DMS79 (cell line): ENCODE results near the gene PCDHB16.
"Not testable (repeated sequence)": the region's sequence is repeated elsewhere in the genome, so short reads cannot be mapped to it uniquely, and the experiment has no call there.

Experiments
- DNase-seq: peaks from one replicate; lab custom pipeline; 2025; lab: John Stamatoyannopoulos, UW

PCDHB16 gene

DNA sequence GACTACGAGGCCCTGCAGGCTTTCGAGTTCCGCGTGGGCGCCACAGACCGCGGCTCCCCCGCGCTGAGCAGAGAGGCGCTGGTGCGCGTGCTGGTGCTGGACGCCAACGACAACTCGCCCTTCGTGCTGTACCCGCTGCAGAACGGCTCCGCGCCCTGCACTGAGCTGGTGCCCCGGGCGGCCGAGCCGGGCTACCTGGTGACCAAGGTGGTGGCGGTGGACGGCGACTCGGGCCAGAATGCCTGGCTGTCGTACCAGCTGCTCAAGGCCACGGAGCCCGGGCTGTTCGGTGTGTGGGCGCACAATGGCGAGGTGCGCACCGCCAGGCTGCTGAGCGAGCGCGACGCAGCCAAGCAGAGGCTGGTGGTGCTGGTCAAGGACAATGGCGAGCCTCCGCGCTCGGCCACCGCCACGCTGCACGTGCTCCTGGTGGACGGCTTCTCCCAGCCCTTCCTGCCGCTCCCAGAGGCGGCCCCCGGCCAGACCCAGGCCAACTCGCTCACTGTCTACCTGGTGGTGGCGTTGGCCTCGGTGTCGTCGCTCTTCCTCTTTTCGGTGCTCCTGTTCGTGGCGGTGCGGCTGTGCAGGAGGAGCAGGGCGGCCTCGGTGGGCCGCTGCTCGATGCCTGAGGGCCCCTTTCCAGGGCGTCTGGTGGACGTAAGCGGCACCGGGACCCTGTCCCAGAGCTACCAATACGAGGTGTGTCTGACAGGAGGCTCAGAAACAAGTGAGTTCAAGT, 2.1 kb downstream of the PCDHB16 start:
- not testable (repeated sequence) for DNase-seq

DNA sequence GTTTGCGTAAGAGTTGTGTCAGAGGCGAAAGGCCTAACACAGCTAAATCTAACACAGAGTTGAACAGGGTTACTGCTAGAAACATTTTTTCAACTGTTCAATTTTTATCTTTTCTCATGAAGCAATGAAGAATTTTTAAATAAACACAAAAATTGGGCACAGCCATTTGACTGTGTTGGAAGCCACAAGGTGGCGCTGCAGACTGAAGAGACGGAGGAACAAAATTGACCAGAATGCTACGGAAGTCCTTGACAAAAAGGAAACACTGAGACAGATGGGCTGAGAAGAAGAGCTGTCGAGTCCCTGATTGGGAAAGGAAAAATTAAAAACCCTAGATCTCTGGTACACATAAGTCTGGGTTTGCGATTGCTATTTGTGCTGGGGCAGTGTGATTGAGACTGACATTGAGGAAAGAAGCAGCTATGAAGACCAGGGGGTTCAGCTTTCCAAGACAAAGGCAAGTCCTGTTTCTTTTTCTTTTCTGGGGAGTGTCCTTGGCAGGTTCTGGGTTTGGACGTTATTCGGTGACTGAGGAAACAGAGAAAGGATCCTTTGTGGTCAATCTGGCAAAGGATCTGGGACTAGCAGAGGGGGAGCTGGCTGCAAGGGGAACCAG, 4.8 kb downstream of the PCDHB16 start, which contains the start of gene PCDHB9:
PCDHB9 (plus strand) TSS at position 265 of the 616 bp plus-strand sequence; CDS start at position 423, 158 bp downstream.
- no peak for DNase-seq

DNA sequence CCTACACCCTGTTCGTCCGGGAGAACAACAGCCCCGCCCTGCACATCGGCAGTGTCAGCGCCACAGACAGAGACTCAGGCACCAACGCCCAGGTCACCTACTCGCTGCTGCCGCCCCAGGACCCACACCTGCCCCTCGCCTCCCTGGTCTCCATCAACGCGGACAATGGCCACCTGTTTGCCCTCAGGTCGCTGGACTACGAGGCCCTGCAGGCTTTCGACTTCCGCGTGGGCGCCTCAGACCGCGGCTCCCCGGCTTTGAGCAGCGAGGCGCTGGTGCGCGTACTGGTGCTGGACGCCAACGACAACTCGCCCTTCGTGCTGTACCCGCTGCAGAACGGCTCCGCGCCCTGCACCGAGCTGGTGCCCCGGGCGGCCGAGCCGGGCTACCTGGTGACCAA, 6.5 kb downstream of the PCDHB16 start:
- DNase-seq, result not testable (repeated sequence)

DNA sequence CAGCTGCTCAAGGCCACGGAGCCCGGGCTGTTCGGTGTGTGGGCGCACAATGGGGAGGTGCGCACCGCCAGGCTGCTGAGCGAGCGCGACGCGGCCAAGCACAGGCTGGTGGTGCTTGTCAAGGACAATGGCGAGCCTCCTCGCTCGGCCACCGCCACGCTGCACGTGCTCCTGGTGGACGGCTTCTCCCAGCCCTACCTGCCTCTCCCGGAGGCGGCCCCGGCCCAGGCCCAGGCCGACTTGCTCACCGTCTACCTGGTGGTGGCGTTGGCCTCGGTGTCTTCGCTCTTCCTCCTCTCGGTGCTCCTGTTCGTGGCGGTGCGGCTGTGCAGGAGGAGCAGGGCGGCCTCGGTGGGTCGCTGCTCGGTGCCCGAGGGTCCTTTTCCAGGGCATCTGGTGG, 6.9 kb downstream of the PCDHB16 start:
- not testable (repeated sequence) for DNase-seq

DNA sequence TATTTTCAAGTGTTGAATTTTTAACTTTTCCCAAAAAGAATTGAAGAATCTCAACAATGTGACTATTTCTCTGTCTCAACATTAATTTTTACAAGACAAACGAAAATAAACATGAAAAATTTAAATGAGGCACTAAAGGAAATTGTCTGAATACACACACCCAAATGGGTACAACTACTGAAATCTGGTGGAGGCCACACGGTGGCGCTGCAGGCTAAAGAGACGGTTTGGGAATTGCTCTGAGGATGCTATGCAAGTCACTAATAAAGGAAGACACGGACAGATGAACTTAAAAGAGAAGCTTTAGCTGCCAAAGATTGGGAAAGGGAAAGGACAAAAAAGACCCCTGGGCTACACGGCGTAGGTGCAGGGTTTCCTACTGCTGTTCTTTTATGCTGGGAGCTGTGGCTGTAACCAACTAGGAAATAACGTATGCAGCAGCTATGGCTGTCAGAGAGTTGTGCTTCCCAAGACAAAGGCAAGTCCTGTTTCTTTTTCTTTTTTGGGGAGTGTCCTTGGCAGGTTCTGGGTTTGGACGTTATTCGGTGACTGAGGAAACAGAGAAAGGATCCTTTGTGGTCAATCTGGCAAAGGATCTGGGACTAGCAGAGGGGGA, 10.0 kb downstream of the PCDHB16 start, which contains the start of gene PCDHB10:
PCDHB10 (plus strand) TSS at position 244 of the 616 bp plus-strand sequence; CDS start at position 444, 200 bp downstream.
- DNase-seq, result no peak

DNA sequence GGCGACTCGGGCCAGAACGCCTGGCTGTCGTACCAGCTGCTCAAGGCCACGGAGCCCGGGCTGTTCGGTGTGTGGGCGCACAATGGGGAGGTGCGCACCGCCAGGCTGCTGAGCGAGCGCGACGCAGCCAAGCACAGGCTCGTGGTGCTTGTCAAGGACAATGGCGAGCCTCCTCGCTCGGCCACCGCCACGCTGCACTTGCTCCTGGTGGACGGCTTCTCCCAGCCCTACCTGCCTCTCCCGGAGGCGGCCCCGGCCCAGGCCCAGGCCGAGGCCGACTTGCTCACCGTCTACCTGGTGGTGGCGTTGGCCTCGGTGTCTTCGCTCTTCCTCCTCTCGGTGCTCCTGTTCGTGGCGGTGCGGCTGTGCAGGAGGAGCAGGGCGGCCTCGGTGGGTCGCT, 12.1 kb downstream of the PCDHB16 start:
- DNase-seq, result not testable (repeated sequence)

DNA sequence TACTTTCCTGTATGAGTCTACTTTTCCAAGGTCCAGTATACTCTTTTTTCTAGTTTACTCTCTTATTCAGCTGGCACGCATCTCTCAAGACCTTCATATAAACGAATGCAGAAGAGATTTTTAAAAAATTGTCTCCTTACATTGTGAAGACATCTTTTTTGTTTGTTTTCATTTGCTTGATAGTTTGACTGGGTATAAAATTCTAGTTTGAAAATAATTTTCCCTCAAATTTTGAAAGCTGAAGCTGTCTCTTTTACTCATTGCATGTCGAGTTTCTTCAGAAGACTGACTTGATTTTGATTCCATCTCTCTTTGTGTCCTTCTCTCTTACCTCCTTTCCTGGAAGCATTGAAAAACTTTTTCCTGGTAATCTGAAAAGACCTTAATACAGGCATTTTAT, 14.2 kb downstream of the PCDHB16 start:
- no peak for DNase-seq

DNA sequence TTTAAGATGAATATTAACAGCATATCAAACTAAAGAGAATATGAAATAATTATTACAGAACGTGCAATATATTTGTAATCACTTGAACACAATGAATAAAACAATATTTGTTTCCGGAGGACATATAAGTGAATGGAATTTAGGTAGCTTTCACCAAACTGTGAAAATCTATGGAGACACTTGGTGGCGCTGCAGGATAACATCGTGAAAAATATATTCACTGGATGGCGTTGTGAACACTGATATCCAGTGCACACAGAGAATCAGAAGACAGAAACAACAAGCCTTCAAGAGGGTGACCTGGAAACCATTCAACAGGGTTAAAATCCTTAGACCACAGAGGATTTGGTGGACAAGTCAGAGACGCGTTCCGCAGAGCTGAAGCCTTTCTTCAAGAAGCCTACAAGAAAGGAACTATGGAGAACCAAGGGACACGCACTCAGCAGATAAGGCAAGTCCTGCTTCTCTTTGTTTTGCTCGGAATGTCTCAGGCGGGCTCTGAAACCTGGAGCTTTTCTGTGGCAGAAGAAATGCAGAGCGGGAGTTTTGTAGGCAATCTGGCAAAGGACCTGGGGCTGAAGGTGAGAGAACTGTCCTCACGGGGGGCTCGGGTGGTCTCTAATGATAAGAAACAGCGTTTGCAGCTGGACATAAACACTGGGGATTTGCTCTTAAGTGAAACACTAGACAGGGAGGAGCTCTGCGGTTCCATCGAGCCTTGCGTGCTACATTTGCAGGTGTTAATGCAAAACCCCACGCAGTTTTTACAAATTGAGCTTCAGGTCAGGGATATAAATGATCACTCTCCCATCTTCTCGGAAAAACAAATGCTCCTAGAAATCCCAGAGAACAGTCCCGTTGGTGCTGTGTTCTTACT, 17.4 kb downstream of the PCDHB16 start, which contains the start of gene PCDHB11:
PCDHB11 (plus strand) TSS at position 269 of the 877 bp plus-strand sequence; CDS start at position 417, 148 bp downstream.
- DNase-seq, result no peak

DNA sequence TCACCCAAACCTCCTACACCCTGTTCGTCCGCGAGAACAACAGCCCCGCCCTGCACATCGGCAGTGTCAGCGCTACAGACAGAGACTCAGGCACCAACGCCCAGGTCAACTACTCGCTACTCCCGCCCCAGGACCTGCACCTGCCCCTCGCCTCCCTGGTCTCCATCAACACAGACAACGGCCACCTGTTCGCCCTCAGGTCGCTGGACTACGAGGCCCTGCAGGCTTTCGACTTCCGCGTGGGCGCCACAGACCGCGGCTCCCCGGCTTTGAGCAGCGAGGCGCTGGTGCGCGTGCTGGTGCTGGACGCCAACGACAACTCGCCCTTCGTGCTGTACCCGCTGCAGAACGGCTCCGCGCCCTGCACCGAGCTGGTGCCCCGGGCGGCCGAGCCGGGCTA, 18.9 kb downstream of the PCDHB16 start:
- DNase-seq, result not testable (repeated sequence)

DNA sequence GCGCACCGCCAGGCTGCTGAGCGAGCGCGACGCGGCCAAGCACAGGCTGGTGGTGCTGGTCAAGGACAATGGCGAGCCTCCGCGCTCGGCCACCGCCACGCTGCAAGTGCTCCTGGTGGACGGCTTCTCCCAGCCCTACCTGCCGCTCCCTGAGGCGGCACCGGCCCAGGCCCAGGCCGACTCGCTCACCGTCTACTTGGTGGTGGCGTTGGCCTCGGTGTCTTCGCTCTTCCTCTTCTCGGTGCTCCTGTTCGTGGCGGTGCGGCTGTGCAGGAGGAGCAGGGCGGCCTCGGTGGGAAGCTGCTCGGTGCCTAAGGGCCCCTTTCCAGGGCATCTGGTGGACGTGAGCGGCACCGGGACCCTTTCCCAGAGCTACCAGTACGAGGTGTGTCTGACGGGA, 19.5 kb downstream of the PCDHB16 start:
- DNase-seq, result not testable (repeated sequence)

DNA sequence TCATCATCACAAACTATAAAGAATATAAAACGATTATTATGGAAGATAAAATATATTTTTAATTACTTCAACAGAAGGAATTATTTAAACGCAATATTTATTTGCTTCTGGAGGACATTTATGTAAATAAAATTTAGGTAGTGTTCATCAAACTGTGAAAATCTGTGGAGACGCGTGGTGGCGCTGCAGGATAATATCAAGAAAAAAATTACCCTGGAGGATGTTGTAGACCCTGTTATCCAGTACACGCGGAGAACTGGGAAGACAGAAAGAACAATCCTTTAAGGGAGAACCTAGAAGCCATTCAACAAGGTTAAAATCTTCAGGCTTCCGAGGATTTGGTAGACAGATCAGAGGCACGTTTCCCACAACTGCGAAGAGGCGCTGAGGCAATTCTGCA, 26.3 kb downstream of the PCDHB16 start, which contains the start of gene PCDHB12:
PCDHB12 (plus strand) TSS at position 242 of the 400 bp plus-strand sequence. CDS start 189 bp downstream, outside the sequence.
- no peak for DNase-seq

DNA sequence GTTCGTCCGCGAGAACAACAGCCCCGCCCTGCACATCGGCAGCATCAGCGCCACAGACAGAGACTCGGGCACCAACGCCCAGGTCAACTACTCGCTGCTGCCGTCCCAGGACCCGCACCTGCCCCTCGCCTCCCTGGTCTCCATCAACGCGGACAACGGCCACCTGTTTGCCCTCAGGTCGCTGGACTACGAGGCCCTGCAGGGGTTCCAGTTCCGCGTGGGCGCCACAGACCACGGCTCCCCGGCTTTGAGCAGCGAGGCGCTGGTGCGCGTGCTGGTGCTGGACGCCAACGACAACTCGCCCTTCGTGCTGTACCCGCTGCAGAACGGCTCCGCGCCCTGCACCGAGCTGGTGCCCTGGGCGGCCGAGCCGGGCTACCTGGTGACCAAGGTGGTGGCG, 28.1 kb downstream of the PCDHB16 start:
- DNase-seq, result not testable (repeated sequence)

DNA sequence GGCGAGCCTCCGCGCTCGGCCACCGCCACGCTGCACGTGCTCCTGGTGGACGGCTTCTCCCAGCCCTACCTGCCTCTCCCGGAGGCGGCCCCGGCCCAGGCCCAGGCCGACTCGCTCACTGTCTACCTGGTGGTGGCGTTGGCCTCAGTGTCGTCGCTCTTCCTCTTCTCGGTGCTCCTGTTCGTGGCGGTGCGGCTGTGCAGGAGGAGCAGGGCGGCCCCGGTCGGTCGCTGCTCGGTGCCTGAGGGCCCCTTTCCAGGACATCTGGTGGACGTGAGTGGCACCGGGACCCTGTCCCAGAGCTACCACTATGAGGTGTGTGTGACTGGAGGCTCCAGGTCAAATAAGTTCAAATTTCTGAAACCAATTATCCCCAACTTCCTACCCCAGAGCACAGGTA, 28.7 kb downstream of the PCDHB16 start:
- not testable (repeated sequence) for DNase-seq

DNA sequence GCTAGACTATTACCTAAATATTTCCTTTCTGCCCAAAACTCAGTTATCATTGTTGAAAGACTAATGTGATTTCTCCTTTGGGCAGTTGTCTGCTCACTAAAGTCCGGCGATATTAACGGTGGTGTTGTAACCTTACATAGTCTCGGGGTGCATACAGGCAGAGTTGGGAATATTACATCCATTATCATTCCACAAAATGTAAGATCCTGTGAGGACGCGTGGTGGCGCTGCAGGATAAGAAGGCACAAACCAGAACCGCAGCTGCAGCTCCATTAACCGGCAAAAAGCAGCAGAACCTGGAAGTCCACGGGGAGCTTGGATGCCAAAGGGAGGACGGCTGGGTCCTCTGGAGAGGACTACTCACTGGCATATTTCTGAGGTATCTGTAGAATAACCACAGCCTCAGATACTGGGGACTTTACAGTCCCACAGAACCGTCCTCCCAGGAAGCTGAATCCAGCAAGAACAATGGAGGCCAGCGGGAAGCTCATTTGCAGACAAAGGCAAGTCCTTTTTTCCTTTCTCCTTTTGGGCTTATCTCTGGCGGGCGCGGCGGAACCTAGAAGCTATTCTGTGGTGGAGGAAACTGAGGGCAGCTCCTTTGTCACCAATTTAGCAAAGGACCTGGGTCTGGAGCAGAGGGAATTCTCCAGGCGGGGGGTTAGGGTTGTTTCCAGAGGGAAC, 31.6 kb downstream of the PCDHB16 start, which contains the start of gene PCDHB13:
PCDHB13 (plus strand) TSS at position 264 of the 684 bp plus-strand sequence; CDS start at position 469, 205 bp downstream.
- DNase-seq, result not testable (repeated sequence)

DNA sequence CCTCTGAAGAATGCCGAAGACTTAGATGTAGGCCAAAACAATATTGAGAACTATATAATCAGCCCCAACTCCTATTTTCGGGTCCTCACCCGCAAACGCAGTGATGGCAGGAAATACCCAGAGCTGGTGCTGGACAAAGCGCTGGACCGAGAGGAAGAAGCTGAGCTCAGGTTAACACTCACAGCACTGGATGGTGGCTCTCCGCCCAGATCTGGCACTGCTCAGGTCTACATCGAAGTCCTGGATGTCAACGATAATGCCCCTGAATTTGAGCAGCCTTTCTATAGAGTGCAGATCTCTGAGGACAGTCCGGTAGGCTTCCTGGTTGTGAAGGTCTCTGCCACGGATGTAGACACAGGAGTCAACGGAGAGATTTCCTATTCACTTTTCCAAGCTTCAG, 32.4 kb downstream of the PCDHB16 start:
- not testable (repeated sequence) for DNase-seq

DNA sequence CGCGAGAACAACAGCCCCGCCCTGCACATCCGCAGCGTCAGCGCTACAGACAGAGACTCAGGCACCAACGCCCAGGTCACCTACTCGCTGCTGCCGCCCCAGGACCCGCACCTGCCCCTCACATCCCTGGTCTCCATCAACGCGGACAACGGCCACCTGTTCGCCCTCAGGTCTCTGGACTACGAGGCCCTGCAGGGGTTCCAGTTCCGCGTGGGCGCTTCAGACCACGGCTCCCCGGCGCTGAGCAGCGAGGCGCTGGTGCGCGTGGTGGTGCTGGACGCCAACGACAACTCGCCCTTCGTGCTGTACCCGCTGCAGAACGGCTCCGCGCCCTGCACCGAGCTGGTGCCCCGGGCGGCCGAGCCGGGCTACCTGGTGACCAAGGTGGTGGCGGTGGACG, 33.3 kb downstream of the PCDHB16 start:
- not testable (repeated sequence) for DNase-seq

DNA sequence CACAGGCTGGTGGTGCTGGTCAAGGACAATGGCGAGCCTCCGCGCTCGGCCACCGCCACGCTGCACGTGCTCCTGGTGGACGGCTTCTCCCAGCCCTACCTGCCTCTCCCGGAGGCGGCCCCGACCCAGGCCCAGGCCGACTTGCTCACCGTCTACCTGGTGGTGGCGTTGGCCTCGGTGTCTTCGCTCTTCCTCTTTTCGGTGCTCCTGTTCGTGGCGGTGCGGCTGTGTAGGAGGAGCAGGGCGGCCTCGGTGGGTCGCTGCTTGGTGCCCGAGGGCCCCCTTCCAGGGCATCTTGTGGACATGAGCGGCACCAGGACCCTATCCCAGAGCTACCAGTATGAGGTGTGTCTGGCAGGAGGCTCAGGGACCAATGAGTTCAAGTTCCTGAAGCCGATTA, 33.8 kb downstream of the PCDHB16 start:
- not testable (repeated sequence) for DNase-seq

DNA sequence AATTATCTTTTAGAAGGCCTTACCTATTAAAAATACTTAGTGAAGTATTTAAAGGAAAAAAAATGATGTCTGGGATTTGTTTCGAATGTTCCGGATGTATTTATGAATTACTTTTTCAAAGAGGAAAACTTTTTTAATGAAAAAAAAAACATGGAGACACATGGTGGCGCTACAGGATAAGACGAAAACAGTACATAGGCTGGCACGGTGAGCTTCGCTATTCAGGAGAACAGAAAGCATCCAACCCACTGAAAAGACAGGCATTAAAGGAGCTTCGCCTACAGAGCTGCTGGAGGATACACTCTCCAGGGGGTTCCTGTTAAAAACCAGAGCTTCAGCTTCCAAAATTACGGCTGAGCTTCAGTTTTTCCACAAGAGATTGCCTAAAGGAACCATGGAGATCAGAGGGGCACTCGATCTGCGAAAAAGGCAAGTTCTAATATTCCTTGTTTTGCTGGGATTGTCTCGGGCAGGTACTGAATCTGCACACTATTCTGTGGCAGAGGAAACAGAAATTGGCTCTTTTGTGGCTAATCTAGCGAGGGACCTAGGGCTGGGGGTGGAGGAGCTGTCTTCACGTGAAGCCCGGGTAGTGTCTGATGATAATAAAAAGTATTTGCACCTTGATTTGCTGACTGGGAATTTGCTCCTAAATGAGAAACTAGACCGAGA, 41.1 kb downstream of the PCDHB16 start, which contains the start of gene PCDHB14:
PCDHB14 (plus strand) TSS at position 232 of the 672 bp plus-strand sequence; CDS start at position 395, 163 bp downstream.
- no peak for DNase-seq

DNA sequence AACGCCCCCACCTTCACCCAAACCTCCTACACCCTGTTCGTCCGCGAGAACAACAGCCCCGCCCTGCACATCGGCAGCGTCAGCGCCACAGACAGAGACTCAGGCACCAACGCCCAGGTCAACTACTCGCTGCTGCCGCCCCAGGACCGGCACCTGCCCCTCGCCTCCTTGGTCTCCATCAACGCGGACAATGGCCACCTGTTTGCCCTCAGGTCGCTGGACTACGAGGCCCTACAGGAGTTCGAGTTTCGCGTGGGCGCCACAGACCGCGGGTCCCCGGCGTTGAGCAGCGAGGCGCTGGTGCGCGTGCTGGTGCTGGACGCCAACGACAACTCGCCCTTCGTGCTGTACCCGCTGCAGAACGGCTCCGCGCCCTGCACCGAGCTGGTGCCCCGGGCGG, 42.7 kb downstream of the PCDHB16 start:
- not testable (repeated sequence) for DNase-seq

DNA sequence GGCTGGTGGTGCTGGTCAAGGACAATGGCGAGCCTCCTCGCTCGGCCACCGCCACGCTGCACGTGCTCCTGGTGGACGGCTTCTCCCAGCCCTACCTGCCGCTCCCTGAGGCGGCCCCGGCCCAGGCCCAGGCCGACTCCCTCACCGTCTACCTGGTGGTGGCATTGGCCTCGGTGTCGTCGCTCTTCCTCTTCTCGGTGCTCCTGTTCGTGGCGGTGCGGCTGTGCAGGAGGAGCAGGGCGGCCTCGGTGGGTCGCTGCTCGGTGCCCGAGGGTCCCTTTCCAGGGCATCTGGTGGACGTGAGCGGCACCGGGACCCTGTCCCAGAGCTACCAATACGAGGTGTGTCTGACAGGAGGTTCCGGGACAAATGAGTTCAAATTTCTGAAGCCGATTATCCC, 43.2 kb downstream of the PCDHB16 start:
- not testable (repeated sequence) for DNase-seq
